ENCODE data around the gene FGFR2.

Gene FGFR2

GRCh38 chr10:121598263-121599249, at the start of gene FGFR2:
FGFR2 (minus strand) TSS chr10:121598444; CDS start chr10:121593817, 4,627 bp downstream.
- no peak for DNase-seq (ENCODE audit: low read depth)

GRCh38 chr10:121647401-121647800, 49.2 kb upstream of the FGFR2 start:
- no peak for DNase-seq (ENCODE audit: low read depth)

- DNase-seq (ENCODE audit: low read depth) = no peak
Measured at GRCh38 chr10:121645696-121646095, 47.5 kb upstream of the FGFR2 start.

- no peak for DNase-seq (ENCODE audit: low read depth)
Measured at GRCh38 chr10:121644501-121644900, 46.3 kb upstream of the FGFR2 start.

GRCh38 chr10:121640266-121640665, 42.0 kb upstream of the FGFR2 start:
- DNase-seq (ENCODE audit: low read depth) = no peak

- no peak for DNase-seq (ENCODE audit: low read depth)
Measured at GRCh38 chr10:121639416-121639815, 41.2 kb upstream of the FGFR2 start.

GRCh38 chr10:121637437-121637836, 39.2 kb upstream of the FGFR2 start:
- DNase-seq (ENCODE audit: low read depth) = no peak

- no peak for DNase-seq (ENCODE audit: low read depth)
Measured at GRCh38 chr10:121633056-121633455, 34.8 kb upstream of the FGFR2 start.

- no peak for DNase-seq (ENCODE audit: low read depth)
Measured at GRCh38 chr10:121631365-121632029, 33.3 kb upstream of the FGFR2 start.

GRCh38 chr10:121628859-121629258, 30.6 kb upstream of the FGFR2 start:
- no peak for DNase-seq (ENCODE audit: low read depth)

GRCh38 chr10:121627876-121628581, 29.8 kb upstream of the FGFR2 start:
- DNase-seq (ENCODE audit: low read depth) = no peak

GRCh38 chr10:121624836-121625486, 26.7 kb upstream of the FGFR2 start:
- DNase-seq (ENCODE audit: low read depth) = no peak

- DNase-seq (ENCODE audit: low read depth) = no peak
Measured at GRCh38 chr10:121618906-121619305, 20.7 kb upstream of the FGFR2 start.

GRCh38 chr10:121617176-121617575, 18.9 kb upstream of the FGFR2 start:
- no peak for DNase-seq (ENCODE audit: low read depth)

GRCh38 chr10:121616291-121616690, 18.0 kb upstream of the FGFR2 start:
- DNase-seq (ENCODE audit: low read depth) = no peak

GRCh38 chr10:121615836-121616235, 17.6 kb upstream of the FGFR2 start:
- DNase-seq (ENCODE audit: low read depth) = no peak

GRCh38 chr10:121615435-121615793, 17.2 kb upstream of the FGFR2 start:
- no peak for DNase-seq (ENCODE audit: low read depth)

- DNase-seq (ENCODE audit: low read depth) = no peak
Measured at GRCh38 chr10:121614613-121615434, 16.6 kb upstream of the FGFR2 start.

GRCh38 chr10:121613456-121613855, 15.2 kb upstream of the FGFR2 start:
- DNase-seq (ENCODE audit: low read depth) = no peak

- no peak for DNase-seq (ENCODE audit: low read depth)
Measured at GRCh38 chr10:121611393-121612159, 13.3 kb upstream of the FGFR2 start.
